ELF-1 (cell line): Measurements from ENCODE around the gene CHAF1A.
A peak's percentile ranks its signal among the peaks of the same experiment; 100 is the strongest.

Experiments
- DNase-seq: peaks from one replicate; pipeline ENCODE4 v3.0.0-alpha.2; 2016; ENCODE audit warnings: low read depth, low spot score

CHAF1A gene

DNA sequence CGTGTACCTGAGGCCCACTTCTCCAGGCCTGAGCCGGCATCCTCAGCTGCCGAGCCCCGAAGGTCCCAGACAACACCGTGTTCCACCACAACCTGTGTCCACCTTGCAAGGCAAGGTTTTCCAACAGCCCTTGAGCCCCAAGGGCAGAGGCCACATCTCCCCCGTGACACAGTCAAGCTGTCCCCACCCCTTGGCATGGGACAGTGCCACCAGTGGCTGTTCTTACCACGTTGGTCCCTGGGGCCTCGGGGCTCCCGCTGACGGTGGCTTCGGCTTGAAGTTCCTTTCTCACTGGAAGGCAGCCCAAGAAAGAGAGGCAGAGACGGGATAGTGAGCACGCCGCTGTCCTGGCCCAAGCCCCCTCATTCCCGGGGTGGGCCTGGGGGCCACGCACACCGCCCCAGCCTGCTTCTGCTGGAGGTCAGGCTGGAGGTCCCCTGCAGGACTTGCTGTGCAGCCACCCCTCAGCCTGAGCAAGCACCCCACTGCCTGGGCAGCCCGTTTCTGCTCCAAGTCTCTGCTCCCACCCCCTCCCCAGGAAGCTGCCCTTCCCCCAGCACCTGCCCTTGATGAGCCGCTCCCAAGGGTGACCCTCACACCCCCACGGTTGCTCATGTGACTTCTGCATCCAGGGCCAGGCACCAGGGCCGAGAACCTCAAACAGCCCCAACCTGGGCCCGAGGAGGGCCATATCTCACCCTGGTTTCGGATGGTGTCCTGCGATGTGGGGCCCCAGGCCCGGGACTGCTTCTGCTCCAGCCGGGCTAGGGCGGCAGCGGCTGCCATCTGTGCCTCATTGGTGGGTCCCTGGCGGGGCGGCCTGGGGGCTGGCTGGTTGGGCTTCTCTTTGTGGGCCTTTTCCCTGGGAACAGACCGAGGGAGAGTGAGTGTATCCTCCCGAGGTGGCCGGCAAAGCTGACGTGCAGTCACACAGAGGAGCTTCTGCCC lies 51.1 kb downstream of the CHAF1A start:
- DNase-seq: peak; percentile 55

DNA sequence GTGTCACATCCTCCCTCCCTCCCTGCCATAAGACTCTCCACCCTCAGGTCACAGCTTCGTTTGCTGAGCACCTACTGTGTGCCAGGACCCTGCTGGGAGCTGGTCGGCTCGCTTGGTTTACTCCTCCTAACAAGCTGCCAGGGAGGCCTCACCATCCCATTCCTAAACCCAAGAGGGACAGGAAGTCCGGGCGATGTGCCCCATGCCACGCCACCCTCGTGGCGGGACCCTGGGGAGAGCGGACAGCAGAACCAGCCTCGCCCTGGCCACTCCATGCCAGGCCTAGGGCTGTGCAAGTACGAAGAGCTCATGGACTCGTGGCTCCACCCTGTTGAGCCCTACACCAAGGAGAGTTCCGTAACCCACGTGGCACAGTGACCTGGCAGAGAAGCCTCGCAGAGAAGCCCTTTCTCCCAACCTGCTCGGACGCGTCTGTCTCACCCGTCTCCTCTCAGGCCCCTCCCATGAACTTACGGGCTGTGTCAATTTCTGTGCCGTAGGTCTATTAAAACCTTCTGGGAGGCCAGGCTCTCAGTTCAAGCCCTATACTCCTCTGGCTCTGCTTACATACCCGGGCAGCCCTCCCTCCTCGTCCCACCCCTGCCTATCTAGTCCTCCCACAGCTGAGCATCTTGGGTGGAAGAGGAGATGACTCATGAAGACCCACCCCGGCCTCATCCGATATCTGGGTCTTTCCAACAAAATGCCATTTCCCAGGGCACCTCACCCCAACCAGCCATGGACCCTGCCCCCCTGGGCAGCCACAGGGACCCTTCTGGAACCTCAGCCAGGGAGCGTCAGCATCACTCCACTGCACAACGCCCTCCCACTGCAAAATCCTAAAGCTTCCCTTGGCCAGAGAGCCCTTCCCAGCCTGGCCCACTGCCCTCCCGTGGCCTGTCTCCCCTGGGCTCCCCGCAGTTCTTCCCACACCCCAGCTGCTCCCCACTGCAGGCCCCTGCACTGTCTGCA lies 52.6 kb downstream of the CHAF1A start:
- no peak for DNase-seq

DNA sequence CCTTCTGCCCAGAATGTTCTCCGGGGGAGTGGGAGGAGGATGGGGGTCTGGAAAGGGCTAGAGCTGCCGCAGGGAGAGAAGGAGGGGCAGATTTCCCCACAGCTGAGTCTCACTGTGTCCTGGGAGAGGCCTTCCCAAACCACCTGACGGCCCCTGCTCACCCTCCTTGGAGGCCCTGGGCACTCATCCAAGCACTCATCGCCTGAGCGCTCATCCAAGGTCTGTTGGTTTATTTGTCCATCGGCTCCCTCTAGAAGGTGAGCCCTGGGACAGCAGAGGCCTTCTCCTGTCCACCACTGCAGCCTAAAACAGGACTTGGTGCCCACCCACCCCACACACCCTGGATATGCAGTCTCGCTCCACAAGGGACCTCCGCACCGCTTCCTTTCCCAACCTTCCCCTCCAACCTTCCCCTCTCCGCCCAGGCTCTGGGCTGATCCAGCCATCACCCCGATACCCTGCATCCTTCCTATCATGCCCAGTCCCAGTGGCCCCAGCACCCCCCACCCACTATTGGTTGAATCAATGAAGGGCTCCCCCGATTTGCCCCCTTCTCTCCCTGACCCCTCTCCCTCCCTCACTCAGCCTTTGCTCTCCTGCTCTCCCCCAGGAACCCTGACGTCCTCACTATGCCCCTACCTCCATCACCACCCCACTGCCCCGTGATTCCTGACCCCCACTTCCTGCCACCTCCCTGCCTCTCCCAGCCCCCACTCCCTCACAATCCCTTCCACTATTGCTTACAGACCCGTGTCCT lies 53.5 kb downstream of the CHAF1A start:
- no peak for DNase-seq

DNA sequence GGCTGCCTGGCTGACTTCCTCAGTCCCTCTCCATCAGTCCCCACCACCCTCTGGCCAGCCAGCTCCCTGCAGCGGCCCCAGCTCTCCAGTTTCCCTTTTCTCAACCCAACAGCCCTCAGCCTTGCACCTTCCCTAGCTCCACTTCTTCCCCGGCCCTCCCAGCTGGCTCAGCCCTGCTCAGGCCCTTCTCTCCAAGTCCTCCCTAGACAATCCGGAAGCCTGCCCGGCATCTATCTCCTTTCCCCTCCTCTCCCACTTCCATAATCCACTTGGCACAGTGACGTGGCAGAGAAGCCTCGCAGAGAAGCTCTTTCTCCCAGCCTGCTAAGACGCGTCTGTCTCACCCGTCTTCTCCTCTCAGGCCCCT lies 54.0 kb downstream of the CHAF1A start:
- peak; percentile 48 for DNase-seq

GRCh38 chr19:4456843-4457653 lies 54.6 kb downstream of the CHAF1A start:
- DNase-seq: no peak

GRCh38 chr19:4457654-4458395 lies 55.4 kb downstream of the CHAF1A start, which contains the start of gene UBXN6:
Gene UBXN6, minus strand, starts transcription at chr19:4457794. Its CDS starts 97 bp downstream, at chr19:4457697.
- DNase-seq: peak; percentile 98

- DNase-seq: no peak
These were observed 62.6 kb downstream of the CHAF1A start for GRCh38 chr19:4464815-4465581.

GRCh38 chr19:4467835-4468234 lies 65.4 kb downstream of the CHAF1A start:
- no peak for DNase-seq

DNA sequence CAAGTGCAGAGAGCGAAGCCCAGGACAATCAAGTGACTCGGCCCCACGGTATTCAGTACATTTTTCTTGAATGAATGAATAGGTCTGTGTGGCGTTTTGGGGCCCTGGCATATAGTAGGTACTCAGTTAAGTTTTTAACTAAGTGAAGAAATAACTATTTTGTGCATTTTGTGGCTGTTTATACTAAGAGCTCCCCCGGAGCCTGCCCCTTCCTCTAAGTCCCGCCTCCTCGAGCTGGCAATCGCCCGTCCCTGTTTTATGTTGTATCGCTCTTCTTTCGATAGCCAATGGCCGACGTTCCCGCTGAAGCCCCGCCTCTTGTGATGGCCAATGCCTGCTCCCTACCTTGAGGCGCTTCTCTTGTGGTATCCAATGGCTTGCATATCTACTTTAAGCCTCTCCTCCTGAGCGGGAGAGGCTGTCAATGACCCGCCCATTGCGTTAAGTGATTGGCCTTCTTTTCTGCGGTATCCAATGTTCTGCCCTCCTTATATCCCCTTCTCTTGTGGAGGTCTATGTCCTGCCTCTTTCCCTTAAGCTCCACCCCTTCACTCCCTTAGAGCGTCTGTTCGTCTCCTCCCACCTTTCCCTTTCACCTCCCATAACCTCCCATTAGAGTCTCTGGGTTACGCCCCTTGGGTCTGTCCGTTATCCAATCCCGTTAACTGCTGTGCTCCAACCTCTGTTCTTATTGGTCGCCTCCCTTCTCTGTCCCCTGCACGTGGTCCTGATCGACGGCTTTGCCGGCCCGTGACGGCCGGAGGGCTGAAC lies 69.1 kb downstream of the CHAF1A start:
- peak; percentile 100 for DNase-seq

DNA sequence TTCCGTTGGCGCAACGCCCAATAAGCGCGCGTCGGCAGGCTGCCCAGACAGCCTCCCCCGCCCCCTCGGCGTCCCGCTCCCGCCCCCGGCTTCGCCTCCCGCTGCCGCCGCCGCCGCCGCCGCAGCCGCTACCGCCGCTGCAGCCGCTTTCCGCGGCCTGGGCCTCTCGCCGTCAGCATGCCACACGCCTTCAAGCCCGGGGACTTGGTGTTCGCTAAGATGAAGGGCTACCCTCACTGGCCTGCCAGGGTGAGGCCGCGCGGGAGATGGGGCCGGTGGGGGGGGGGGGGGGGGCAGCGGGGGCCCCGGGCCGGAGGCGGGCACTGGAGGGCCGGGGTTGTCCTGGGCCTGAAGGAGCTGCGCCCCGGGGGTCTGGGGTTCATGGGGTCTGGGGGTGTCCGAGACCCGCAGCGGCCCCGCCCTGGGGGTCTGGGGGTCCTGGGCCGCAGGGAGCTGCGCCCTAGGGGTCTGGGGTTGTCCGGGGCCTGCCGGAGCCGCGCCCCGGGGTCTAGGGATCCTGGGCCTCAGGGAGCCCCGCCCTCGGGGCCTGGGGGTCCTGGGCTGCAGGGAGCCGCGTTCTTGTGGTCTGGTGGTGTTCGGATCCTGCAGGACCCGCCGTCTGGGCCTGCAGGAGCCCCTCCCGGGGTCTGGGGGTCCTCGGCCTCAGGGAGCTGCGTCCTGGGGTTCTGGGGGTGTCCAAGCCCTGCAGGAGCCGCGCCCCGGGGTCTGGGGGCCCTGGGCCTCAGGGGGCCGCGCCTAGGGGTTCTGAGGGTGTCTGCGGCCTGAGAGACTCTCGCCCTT lies 69.9 kb downstream of the CHAF1A start, which contains the start of gene HDGFL2:
Gene HDGFL2, plus strand, starts transcription at position 124 of the 801 bp plus-strand sequence. Its CDS starts 54 bp downstream, at position 178.
- DNase-seq: no peak

DNA sequence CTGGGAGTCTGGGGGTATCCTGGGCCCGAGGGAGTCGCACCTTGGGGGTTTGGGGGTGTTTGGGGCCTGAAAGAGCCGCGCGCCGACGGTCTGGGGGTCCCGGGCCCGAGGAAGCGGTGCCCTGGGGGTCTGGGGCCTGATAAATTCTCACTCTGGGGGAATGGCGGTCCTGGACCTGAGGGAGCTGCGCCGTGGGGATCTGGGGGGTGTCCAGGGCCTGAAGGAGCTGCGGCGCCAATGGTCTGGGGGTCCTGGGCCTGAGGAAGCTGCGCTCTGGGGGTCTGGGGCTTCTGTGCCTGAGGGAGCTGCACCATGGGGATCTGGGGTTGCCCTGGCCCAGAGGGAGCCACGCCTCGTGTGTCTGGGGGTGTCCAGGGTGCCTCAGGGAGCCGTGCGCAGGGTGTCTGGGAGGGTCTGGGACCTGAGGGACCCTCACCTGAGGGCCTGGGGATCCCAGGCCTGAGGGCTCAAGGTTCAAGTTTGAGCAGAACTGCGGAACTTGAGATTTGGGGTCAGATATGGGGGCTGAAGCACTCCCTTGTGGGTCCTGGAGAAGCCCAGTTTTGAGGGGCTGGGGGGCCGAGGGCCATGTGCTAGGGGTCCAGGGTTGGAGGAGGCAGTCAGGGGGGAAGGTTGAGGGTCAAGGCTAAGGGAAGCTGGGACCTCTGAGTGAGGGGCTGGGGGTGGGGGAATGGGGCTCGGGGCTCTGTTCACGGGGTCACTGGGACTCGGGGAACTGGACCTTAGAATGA lies 70.7 kb downstream of the CHAF1A start:
- DNase-seq: no peak

DNA sequence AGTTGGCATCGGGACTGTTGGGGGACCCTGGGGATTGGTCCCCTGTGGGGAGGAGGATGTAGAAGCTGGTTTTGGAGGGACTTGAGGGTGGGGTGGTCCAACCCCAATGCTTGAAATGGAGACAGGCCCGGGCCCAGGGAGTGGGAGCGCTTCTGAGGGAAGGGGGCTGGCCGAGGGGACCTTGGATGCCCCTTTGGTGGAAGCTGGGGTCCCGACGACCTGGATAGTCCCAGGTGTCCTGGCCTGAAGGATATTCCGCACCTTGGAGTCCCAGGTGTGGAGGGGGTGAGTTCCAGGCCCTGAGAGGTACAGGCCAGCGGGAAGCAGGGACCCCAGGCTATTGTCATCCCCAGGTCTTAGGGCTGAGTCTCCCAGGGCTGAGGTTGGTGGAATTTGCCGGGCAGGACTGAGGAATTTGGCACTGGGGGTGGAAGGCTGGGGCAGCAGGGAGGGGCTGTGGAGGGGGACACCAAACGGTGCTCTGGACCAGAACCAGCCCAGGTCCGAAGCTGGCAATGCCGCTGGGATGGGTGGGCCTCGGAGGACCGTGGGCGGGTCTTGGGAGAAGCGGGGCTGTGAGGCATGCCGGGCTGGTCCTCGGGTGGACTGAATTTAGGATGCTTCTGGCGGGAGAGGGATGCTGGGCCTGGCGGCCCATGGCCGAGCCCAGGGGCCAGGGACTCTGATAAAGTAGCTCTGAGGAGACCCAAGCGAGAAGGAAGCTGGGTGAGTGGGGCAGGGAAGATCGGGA lies 71.5 kb downstream of the CHAF1A start:
- peak; percentile 47 for DNase-seq

DNA sequence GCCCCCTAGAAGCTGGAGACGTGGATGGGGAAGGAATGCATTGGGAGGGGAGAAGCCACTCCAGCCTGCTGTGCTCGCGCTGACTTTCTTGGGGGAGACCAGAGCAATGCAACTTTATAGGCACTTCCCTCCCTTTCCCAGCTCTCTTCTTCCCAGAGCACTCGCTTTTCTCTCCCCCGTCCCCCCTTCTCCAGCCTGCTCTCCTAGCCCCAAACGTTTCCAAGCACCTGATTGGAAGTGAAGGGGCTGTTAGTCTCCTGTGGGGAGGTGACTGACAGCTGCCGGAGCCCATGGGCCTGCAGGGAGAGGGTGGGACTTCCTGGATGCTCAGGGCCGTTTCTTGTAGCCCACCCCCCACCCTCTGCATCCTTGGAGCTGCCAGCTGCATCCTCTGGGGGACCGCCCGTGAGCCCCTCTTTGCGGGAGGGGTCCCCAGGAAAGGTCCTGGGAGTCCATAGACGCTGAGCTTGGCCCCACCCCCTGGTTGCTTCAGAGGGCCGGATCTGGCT lies 72.1 kb downstream of the CHAF1A start:
- DNase-seq: peak; percentile 70

DNA sequence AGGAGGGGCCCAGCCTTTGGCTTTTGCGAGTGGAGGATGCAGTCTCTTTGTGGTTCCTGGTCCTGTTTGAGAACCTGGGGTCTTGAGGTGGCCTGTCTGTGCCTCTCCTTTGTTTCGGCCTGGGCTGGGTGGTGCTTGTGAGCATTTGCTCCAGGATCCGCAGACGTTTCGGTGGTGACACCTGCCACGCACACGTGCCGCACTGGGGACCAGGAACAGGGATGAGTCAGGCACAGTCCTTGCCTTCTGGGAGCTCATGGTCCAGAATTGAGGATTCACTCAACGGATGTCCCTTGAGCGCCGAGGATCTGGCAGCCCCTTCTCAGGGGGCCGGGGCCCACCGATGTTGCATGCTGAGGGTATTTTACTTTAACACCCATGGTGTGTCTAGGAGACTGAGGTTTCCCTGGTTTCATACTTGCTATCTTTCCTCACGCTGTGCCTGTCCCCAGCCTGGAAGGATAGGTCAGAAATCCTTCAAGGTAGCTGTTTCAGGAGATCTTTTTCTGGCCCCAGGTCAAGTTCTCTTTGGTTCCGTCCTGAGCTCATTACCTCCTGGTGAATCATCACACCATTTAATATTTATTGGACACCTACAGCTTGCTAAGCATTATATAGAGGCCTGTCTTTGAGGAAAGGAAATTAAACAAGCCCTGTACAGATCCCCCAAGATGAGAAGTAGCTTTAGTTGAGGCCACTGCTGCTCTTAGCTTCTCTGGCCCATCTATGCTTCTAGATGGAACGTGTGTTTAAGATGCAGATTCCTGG lies 74.8 kb downstream of the CHAF1A start:
- DNase-seq: no peak
